GM18511 (cell line): ENCODE results near the gene NCS1.

ENCODE experiments used
- ATAC-seq: cut with Tn5 transposase; IDR thresholded peaks from one replicate; pipeline ENCODE4 v1.9.1; 2021; ENCODE audit warnings: mild to moderate bottlenecking, moderate library complexity; ENCODE audit not compliant: unreplicated experiment

NCS1 gene

GRCh38 chr9:130147198-130147597, 25.0 kb upstream of the NCS1 start:
- no peak for ATAC-seq

DNA sequence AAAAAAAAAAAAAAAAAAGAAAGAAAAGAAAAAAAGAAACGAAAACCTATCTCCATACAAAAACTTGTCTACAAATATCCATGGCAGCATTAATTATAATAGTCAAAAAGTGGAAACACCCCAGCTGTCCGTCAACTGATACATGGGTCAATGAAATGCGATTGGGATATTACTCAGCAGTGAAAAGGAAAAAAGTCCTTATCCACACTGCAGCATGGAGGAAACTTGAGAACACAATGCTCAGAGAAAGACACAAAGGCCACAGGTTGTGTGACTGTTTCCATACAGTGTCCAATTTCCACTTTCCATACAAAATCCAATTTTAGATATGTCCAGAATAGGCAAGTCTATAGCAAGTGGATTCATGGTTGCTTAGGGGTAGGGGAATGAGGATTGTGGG, 24.3 kb upstream of the NCS1 start:
- no peak for ATAC-seq

GRCh38 chr9:130149031-130149430, 23.2 kb upstream of the NCS1 start:
- ATAC-seq = no peak

DNA sequence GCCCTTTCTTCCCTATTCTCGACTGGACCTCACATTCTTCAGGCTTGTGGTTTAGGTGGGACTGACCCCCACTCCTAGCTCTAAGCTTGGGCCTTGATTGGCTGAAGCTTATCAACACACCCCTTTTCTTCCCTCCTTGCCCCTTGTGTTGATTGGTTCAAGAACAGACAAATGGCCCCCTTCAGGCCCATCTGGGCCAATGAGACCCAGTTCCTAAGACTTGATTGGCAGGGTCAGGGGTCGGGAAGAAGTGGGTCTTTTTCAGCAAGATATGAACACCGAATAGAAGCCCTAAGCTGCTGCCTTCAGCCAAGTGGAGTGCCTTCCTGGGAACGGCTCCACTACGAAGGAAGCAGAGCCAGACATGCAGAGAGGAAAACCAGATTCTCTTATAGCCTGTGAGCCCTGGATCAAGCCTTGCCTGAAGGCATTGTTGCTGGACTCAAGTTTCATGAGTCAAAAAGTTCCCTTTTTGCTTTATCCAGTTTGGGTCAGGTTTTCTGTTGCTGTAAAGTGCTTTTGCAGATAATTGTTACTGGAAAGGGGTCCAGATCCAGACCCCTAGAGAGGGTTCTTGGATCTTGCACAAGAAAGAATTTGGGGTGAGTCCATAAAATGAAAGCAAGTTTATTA, 22.4 kb upstream of the NCS1 start:
- ATAC-seq = no peak

GRCh38 chr9:130150779-130151382, 21.3 kb upstream of the NCS1 start:
- ATAC-seq = no peak

DNA sequence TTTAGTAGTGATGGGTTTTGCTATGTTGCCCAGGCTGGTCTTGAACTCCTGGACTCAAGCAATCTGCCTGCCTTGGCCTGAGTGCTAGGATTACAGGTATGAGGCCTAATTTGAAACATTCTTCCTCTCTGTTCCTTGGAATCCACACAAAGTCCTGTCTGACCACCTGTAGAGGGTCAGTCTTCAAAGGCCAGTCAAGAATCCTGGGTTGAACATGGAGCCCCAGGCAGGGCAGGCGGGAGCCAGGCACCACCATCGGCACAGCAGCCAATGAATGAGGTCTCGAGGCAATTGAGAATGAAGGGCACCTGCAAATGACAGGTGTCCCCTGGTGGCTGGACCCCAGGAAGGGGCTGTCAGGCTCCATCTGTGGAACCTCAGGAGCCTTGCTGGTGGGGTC, 17.4 kb upstream of the NCS1 start:
- no peak for ATAC-seq

DNA sequence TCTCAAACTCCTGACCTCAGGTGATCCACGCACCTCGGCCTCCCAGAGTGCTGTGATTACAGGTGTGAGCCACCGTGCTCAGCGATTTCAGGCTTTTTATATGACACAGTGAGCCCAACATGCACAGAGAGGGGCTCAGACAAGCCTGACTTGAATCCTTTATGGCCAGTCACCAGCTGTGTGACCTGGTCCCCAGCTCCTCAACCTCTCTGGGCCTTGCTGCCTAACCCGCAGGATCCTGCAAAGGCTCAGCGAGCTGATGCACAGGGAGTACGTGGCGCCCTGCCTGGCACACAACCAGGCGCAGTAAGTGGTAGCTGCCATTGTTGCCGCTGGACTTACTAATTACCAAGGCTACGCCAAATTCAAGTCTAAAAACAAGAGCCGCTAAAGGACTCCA, 16.6 kb upstream of the NCS1 start:
- ATAC-seq = no peak

- ATAC-seq = no peak
Measured at GRCh38 chr9:130156672-130157071, 15.5 kb upstream of the NCS1 start.

- no peak for ATAC-seq
Measured at GRCh38 chr9:130157079-130157478, 15.1 kb upstream of the NCS1 start.

DNA sequence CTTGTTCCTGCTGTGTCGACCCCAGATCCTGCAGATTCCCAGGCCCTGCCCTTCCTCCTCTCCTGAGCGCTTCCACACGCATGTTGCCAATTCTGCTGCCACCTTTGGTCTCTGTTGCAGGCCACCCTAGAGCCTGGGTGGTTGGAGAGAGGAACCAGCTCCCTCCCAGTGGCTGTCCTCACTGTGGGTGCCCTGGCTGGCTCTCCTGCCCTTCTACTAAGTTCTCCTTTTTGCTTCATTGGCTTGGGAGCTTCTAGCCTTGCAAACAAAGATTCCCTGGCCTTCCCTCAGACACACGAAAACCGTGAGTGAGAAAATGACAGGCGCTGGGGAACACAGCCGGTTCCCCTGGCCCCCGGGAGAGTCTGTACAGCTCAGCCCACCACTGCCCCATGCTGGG, 14.2 kb upstream of the NCS1 start:
- ATAC-seq = no peak

DNA sequence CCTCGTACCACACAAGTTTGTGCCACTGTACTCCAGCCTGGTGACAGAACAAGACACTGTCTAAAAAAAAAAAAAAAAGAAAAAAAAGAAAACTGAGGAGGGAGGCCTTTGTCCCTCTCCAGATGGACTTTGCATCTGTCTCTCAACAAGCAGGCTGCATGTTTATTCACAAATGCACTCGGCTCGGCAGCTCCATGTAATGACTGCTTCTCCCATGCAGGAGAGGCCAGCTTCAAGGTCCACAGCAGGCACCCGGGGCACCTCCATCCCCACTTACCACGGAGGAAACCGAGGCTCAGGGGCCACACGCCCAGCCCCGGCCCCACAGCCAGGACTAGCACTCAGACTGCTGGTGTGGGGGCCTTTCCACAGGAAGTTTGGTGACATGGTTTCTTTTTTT, 13.1 kb upstream of the NCS1 start:
- no peak for ATAC-seq

DNA sequence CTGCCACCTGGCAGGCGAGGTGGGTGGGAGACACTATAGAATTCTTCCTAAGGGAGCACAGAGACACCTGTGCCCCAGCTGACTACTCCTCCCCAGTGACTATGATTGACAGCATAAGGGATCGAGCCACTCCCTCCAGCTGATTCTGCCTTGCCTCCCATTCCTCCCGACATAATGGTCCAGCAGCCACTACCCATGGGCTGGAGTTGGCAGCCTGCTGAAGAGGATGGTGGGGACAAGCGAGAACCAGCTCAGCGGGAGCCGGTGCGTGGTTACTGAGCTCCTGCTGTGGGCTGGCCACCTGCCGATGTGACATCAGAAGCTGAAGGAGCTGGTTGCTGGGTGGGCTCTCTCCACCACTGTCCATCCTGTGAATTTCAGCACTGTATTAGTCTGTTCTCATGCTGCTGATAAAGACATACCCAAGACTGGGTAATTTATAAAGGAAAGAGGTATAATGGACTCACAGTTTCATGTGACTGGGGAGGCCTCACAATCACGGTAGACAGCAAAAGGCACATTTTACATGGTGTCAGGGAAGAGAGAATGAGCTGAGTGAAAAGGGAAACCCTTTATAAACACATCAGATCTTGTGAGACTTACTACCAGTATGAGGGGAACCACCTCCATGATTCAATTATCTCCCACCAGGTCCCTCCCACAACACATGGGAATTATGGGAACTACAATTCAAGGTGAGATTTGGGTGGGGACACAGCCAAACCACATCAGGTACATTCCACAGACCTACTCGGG, 12.1 kb upstream of the NCS1 start:
- ATAC-seq = no peak

- ATAC-seq = no peak
Measured at GRCh38 chr9:130160862-130161470, 11.2 kb upstream of the NCS1 start.

- ATAC-seq = no peak
Measured at GRCh38 chr9:130165579-130165978, 6.6 kb upstream of the NCS1 start.

DNA sequence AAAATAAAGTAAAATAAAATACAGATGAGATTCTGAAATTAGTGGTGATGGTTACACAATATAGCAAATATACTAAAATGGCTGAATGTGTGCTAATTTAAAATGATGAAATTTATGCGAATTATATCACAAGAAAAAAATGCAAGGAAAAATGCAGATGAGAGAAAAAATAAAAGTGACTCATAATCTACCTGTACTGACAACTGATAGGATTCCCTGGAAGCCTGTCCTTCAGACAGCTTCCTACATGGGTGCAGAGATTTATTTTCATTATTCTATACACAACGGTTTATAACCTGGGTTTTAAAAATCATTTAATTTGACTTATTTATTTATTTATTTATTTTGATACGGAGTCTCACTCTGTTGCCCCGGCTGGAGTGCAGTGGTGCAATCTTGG, 5.8 kb upstream of the NCS1 start:
- ATAC-seq = no peak

- no peak for ATAC-seq
Measured at GRCh38 chr9:130167927-130168326, 4.3 kb upstream of the NCS1 start.

DNA sequence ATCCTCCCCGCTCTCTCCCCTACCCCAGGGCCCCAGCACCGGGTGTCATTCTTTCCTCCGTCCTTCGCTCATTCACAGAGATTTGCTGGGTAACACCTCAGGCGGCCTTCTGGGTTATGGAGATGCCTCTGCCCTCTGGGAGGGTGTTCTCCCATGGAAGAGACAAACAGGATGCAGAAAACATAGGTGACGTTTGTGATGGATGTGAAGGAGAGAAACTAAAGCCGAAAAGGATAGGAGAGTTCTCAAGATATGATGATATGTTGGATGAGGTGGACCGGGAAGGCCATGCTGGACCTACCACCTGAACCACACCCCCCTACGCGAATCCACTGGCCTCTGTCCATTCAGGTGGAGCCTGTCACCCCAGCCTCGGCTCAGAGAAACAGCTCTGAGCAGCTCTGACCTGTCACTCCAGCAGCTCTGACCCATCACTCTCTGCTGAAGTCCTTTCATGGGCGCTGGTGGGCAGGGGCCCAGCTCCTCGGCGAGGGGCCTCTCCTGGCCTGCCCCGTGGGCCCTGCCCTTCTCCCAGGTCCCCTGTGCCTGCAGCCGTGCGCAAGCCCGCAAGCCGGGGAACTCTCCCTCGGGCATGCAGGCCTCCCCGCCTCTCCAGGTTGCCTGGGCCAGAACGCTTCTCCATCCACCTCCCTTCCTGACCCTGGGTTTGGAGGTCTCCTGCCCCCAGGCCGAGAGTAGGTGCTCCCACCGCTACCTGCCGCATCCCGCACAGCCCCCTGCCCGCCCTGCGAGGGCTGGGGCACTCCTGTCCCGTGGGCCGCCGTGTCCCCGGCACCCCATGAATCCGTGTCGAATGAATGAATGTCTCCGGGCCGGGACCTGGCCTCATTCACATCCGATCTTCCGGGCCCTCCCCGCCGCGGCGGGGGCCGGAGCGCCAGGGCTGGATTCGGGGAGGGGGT, 717 bp upstream of the NCS1 start:
- ATAC-seq = no peak

DNA sequence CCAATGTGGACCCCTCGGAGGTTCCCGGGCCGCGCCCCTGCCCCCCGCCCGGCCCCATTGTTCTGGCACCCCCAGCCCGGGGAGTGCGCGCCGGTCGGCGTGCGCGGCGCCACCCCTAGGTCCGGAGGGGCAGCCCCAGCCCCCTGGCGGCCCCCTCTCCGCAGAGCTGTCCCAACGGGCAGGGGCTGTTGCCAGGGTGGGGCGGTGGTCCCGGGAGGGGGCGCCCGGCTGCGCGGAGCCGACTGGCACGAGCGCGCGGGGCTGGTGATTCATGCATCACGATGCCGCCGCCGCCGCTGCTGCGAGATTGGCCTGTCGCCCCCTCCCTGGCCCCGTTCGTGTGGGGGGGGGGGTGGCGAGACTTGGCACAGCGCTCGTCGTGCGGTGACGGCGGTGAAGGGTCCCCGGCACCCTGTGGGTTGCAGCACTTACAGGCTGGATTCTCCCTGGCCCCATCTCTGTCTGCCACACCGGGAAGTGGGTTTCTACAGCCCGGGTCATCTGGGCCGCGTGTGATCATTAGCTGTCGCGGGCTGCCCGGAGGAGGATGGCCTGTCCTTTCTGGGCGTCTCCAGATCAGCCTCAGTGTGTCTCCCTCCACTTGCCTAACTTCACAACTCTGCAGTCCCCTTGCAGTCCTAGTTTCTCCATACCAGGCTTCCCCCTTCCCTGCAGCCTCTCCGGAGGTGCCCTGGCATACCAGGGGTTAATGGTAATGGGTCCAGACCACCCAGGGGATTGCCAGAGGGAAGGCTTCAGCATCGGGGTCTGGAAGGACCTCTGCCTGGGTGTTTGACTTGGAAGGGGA, 858 bp downstream of the NCS1 start:
- ATAC-seq = no peak

GRCh38 chr9:130173666-130173983, 1.4 kb downstream of the NCS1 start:
- ATAC-seq = no peak

DNA sequence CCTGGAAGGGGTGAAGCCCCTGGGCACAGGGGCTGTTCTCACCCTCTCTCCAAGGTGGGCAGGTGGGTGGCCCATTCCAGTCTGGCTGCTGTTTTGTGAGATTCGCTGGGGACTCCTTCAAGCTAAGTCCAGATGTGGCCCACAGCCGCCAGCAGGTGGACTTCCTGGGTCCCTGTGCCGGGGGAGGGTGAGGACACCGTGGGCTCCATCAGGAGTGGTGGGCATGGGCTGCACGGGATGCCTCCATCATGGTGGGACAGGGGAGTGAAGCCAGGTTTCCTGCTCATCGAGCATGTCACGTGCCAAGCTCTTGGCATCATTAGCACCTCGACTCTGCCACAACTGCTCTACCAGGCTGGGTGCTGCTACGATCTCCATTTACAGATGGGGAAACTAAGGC, 1.8 kb downstream of the NCS1 start:
- no peak for ATAC-seq
